Activated CD4-positive, CD25-positive, alpha-beta regulatory T cell treated with anti-CD3 and anti-CD28 coated beads, Interleukin-2, amount 50 U/mL, for 16 hours (primary cell): Measurements from ENCODE around the gene ACTR6.
"Not testable (repeated sequence)": the region's sequence is repeated elsewhere in the genome, so short reads cannot be mapped to it uniquely, and the experiment has no call there.

Experiments
- DNase-seq: peaks from one replicate; pipeline ENCODE4 v3.0.0-alpha.2; 2020; ENCODE audit warnings: low read depth, low spot score

Gene ACTR6

DNA sequence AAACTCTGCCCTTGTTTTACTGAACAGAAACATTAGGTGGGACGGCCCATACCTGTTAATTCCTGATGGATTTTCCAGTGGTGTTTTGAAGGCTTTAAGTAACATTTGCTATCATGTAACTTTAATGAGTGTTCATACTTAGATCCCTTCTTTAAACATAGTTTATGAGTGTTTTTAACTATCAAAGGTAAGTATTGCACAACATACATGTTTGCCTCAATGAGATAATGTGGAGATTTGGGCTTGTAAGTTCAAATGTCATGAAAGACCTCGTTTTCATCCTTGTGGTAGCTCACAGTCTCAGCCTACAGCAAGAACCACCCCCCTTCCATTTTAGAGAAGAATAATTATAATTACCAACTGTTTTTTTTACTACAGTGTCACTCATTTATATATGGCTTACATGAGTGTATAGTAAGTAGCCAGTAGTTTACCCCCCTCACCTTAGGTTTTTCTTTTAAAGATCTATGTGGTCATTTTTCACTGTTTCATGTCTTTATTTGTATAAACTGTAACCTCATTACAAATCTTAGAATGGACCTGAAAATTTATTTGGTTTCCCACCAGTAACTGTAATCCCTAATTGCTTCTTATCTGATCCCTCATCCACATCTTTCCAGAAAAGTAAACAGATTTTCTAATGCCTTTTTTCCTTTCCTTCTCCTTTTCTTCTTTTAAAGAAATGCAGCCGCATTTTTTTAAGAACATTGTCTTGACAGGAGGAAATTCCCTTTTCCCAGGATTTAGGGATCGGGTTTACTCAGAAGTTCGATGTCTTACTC is 18.9 kb downstream of the ACTR6 start:
- DNase-seq, result no peak

DNA sequence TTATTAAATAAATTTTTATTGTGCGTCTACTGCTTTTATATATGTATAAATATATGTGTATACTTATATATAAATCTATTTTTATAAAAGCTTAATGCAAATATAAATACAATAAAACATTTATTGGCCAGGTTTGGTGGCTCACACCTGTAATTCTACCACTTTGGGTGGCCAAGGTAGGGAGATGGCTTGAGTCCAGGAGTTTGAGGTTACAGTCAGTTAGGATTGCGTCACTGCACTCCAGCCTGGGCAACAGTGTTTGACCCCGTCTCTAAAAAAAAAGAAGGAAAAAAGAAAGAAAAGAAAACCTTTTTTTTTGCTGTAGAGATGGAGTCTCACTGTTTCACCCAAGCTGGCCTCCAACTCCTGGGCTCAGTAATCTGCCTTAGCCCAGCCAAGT is 20.9 kb downstream of the ACTR6 start:
- DNase-seq, result no peak

DNA sequence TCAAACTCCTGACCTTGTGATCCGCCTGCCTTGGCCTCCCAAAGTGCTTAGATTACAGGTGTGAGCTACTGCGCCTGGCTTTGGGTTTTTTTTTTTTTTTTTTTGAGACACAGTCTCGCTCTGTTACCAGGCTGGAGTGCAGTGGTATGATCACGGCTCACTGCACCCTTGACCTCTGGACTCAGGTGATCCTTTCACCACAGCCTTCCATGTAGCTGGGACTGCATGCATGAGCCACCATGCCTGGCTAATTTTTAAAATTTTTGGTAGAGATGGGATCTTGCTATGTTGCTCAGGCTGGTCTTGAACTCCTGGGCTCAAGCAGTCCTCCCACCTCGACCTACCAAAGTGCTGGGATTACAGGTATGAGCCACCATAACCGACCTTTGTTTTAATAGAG is 21.6 kb downstream of the ACTR6 start:
- DNase-seq, result not testable (repeated sequence)

DNA sequence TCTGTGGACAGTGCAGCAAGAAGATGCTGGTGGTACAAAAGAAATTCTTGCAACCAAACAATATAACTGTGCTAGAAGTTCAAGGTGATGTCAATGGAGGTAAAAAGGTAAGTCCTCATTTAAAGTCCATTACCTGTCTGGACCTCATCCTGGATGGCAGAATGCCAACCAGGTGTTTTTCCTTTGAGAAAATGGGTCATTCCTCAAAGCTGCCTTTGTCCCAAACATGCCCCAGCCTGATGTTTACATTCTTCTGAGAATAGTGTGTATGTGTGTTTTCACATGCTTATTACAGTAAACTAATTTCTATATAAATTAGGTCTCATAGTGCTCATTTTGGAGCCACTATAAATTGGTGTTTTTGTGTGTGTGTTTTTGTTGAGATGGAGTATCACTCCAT is 24.9 kb downstream of the ACTR6 start:
- DNase-seq, result no peak

DNA sequence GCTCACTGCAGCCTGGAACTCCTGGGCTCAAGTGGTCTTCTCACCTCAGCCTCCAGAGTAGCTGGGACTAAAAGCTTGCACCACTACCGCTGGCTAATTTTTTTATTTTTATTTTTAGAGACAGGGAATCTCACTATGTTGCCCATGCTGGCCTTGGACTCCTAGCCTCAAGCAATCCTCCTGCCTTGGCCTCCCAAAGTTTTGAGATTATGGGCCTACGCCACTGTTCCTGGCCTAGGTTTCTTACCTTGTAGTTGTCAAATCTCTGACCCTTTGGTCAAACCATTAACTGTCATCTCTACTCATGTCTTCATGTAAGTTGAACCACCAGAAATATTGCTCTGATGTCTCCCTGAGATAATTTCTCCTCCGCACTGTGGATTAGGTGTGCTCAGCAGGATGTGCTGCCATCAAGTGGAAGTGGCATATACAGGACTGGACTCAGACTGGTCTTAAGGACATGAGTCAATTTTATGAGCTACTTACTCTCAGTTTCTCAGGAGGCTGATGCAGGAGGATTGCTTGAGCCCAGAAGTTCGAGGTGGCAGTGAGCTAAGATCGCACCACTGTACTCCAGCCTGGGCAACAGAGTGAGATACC is 28.5 kb downstream of the ACTR6 start:
- DNase-seq, result no peak

DNA sequence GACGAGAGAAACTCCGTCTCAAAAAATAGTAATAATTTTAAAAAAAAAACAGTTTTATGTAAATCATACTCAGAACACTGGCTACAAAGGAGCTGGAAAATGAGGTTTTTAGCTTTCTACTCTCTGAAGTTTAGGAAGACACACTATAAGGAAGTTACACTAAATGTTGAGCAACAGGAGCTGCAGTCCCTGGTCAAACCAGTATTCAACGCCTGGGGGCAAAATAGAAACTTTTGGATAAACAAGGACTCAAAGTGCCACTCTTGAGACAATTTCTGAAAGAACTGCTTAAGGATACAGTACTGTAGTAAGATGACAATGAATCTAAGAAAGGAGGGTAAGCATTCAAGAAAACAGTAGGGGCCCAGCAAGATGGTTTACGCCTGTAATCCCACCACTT is 29.3 kb downstream of the ACTR6 start:
- no peak for DNase-seq

DNA sequence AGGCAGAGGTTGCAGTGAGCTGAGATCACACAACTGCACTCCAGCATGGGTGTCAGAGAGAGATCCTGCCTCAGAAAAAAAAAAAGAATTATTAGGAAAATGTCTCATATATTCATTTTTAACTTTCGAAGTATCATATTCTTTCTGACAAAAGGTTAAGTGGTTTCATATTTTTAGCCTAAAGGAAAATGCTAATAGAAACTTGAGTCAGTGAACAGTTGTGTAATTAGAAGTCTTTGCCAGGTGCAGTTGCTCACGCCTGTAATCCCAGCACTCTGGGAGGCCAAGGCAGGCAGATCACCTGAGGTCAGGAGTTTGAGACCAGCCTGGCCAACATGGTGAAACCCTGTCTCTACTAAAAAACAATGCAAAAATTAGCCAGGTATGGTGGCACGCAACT is 31.3 kb downstream of the ACTR6 start:
- not testable (repeated sequence) for DNase-seq

DNA sequence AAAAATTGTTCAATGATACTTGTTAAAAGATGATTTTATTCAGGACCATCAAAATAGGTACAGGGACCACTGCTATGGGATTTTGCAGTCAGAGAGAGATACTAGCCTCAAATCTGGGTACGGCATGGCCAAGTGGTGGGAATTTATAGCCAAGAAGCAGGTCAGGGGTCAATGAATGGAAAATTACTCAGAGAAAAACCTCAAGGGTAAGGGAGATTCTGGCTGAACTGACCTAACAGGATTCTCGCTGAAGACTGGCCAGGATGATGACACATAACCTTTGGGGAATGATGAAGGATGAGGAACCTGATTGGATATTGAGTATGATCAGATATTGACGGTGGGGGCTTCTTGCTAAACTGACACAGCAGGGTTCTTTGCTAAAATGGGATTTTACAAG is 33.6 kb downstream of the ACTR6 start:
- no peak for DNase-seq

DNA sequence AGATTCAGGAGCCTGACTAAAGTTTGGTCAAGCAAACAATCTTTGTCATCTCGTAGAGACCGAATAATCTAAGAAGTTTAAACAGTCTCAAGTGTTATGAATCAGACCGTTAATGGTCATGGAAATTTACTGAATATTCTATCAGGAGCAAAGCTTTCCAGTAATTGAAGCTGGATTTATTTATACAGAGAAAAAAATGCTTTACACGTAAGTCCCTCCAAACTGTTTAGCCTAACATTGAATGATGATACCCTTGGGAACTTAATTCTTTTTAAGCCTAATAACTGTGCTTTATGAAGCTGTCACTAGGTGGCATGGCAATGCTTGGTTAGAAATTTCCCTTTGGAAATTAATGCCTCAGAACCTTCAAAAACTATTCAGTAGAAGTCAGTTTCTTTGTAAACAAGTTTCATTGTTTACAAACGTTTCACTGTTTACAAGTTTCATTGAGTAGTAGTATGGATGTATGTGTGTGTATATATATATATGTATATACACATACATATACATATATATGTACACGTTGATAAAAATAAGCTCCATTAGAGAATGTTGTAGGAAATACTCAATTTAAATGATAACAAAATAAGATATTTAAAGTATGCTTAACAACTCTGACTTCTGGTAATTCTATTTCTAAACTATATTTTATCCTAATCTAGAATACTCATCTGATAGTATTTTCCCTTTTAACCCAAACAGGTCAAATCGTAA is 34.1 kb downstream of the ACTR6 start:
- DNase-seq, result no peak

DNA sequence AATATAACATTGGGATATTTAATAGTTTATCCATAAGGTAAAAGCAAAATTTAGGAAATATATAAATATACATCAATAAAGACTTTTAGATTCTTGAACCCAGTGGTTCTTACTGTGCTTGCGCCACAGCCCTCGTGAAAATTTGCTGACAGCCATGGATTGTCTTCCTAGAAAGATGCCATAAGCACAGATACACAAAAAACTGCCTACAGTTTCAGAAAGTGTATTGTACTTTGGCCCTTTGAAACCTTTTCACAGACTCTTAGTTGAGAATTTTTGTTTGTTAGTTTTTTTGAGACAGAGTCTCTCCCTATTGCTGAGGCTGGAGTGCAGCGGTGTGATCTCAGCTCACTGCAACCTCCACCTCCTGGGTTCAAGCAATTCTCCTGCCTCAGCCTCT is 38.2 kb downstream of the ACTR6 start:
- DNase-seq, result no peak

DNA sequence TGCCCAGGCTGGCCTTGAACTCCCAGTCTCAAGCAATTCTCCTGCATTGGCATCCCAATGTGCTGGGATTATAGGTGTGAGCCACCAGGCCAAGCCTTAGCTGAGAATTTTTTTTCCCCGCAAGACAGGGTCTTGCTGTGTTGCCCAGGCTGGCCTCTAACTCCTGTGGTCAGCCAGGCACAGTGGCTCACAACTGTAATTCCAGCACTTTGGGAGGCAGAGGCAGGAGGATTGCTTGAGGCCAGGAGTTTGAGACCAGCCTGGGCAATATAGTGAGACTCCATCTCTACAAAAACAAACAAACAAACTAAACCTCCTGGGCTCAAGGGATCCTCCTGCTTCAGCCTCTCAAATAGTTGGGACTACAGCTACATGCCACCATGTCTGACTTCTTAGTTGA is 39.0 kb downstream of the ACTR6 start:
- no peak for DNase-seq

DNA sequence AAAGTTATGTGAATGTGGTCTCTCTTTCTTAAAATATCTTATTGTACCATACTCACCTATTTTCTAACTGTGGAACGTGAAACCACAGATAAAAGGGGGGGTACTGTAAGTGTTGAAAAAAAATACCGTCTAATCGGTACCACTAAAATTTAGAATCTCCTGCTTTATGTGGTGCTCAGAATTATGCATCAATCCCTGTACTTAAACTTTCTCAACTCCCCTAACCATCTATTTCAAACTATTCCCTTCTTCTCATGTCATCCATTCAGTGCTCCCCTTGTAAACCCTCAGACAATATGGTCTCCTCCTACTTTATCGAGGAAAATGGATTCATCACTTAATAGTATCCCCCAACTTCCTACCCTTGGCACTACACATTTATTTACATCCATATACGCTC is 42.5 kb downstream of the ACTR6 start:
- no peak for DNase-seq

DNA sequence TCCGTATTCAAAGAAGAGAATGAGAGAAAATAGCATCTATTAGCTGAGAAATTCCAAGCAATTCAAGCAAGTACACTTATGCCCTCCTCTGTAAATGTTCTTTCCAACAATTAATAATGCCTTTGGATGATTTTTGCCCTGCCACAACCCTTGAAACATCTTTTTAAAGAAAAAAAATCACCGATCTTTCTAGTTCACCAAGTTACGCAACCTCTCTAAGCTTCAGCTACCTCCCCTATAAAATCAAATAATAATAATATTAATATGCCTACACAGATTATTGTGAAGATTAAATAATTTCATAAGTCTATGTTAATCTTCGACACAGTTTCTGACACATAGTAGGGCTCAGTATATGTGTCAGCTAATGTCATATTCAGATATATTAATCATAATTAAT is 47.1 kb downstream of the ACTR6 start:
- no peak for DNase-seq

DNA sequence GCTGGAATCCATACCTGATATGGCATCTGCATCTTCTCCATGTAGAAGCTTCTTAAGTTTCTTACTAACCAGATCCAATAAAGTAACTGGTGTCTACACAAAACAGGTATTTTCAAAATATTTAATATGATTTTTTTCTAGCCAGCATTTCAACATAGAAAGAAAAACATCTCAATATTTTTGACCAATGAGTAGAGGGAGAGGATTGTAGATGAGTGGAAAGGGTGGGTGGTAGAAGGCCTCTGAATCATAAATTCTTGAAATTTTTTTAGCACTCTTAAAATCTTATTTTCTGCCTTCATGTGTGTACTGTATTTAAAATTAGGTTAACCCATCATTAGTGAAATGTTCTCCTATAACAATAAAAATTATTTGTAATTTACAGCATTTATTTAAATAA is 48.3 kb downstream of the ACTR6 start:
- no peak for DNase-seq

DNA sequence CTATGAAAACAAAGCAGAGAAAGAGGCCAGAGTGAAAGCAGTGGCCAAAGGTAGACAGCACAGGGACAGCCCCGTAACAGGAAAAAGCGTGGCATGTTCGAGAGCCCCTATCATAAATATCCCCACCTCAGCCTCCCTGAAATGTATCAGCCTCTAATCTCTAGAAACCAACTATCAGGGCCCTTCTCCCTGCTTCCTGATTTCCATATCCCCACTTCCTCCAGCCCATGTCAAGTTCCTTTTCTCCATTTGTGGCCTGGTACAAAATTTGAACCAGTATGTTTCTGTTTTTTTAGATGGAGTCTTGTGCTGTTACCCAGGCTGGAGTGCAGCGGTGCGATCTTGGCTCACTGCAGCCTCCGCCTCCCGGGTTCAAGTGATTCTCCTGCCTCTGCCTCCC is 49.3 kb downstream of the ACTR6 start:
- no peak for DNase-seq

DNA sequence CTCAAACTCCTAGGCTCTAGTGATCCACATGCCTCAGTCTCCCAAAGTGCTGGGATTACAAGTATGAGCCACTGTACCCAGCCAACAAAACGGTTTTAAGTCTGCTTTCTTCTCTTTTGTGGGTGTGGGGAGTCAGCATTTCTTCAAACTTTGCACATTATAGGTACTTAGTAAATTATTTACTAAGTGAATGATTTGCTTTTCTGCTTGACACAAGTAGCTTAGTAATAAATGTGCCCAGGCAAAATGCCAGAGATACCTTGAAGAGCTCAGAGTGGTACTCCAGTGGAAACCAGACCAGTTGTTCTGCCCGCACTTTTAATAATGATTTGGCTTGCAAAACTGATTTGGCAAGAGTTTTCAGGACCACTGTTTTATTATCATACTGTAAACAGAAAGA is 51.3 kb downstream of the ACTR6 start:
- no peak for DNase-seq

DNA sequence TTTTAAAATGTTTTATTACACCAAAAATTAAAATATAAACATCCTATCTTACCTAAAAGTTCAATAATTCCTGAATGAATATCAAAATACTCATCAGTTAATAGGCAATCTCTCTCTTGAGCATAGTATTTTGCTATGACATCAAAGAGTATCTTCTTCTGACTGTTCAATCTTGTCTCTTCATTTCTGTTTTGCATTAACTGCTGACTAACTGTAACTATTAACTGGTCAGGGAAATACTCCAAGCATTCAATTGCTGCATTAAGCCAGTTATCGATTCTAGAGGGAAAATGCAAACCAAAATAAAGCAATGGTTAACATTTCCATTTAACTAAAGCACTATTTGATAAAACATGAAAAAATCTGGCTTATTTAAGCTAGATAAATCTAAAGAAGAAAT is 52.8 kb downstream of the ACTR6 start:
- no peak for DNase-seq

DNA sequence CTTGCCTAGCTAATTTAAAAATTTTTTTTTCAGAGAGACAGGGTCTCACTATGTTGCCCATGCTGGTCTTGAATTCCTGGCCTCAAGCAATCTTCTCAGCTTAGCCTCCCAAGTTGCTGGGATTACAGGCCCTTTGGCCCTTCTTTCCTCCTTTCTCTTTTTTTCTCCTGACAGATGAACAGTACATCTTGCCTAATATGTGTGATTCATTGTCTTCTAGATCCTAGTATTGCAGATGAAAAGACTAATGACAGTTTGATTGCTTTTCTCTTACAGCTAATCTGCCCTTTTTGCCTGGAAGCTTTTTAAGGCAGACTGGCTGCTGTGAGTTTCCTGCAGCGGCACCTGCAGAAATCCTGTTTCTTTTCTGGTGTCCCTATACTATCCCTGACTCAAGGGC is 54.3 kb downstream of the ACTR6 start:
- DNase-seq, result no peak

DNA sequence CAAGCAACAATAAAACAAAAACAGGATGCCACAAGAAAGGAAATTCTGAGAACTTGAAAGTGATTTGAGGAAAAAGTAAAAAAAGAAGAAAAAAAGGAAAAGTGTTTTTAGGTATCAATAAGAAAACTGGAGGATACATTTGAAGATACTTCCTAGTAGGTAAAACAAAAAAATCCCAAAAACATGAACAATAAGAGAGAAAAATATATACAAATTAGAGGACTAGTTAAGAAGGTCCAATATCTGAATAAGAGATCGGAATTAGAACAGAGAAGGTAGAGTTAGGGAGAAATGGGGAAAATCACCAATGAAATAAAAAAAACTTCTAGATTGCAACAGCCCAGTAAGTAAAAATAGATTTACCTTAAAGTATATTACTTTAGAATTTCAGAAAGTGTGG is 57.5 kb downstream of the ACTR6 start:
- no peak for DNase-seq

DNA sequence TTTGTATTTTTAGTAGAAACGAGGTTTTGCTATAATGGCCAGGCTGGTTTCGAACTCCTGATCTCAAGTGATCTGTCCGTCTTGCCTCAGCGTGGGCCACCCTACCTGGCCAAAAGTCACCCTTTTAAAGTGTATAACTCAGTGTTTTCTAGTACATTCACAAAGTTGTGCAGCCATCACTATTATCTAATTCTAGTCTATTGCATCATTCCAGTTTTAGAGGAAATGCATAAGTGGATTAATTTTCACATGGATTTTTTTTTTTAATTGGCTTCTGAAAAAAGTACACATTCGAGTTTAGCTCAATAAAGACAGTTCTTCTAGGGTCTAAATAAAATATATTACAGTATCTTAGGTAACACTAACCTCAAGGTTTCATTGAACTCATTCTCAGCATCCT is 62.5 kb downstream of the ACTR6 start:
- DNase-seq, result no peak

DNA sequence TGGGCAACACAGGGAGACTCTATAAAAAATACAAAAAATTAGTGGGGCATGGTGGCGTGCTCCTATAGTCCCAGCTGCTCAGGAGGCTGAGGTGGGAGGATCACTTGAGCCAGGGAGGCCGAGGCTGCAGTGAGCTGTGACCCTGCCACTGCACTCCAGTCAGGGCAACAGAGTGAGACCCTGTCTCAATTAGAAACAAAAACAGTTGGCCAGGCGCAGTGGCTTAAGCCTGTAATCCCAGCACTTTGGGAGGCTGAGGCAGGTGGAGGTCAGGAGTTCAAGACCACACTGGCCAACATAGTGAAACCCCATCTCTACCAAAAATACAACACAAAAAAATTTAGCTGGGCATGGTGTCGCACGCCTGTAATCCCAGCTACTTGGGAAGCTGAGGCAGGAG is 64.5 kb downstream of the ACTR6 start:
- DNase-seq, result not testable (repeated sequence)

DNA sequence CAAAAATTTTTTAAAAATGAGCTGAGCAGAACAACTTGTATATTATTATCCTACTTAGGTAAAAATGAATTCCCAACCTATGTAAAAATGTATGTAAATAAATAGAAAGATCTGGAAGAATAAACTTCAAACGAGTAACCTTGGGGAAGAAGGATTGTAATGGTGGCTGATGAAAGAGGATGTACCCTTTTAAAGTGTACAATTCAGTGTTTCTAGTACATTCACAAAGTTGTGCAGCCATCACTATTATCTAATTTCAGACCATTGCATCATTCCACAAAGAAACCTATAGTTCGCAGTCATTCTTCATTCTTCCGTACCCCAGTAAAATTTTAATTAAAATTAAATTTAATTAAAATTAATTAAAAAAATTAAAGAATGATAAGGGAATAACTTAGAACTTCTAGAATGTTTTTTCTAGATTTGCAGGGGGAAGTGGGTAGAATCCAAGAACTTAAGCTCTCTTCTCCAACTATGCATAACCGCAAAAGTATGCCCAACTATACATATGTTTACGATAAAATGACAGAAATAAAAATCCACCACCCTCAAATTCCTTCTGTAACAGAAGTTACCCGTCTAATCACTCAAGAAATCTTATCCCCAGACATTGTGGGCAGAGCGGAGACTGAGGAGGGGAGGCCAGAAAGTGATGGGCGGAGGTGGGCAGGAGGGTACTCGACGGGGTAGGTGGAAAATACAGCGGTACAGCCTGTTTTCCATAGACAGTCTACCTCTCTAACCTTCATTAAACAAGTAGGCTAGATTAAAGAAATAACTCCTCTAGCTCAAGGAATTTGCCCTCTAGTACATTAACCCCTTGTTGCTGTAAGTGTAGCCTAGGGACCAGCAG is 65.3 kb downstream of the ACTR6 start:
- DNase-seq, result no peak
